HEK293T (cell line): ENCODE measurements around the gene C1QL3.

ENCODE experiments used
- ARNT ChIP-seq: fragments of 450-650 bp; IDR thresholded peaks from 2 replicates; pipeline ENCODE4 v1.6.1; 2017; ENCODE audit warnings: mild to moderate bottlenecking
- CTBP1 ChIP-seq: fragments of 450-650 bp; IDR thresholded peaks from 2 replicates; pipeline ENCODE4 v1.6.1; 2016; ENCODE audit warnings: borderline replicate concordance
- ELF4 ChIP-seq: fragments of 450-650 bp; IDR thresholded peaks from 2 replicates; pipeline ENCODE4 v1.6.1; 2017; ENCODE audit warnings: antibody characterized with exemption
- FOXK2 ChIP-seq: fragments of 450-650 bp; IDR thresholded peaks from 2 replicates; pipeline ENCODE4 v1.6.1; 2016; ENCODE audit warnings: mild to moderate bottlenecking
- FOXM1 ChIP-seq: fragments of 450-650 bp; IDR thresholded peaks from 2 replicates; pipeline ENCODE4 v1.6.1; 2017; ENCODE audit warnings: mild to moderate bottlenecking, borderline replicate concordance
- HDGF ChIP-seq: fragments of 450-650 bp; IDR thresholded peaks from 2 replicates; pipeline ENCODE4 v1.6.1; 2017; ENCODE audit warnings: antibody characterized with exemption, borderline replicate concordance
- SP1 ChIP-seq: fragments of 450-650 bp; IDR thresholded peaks from 2 replicates; pipeline ENCODE4 v1.6.1; 2017
- TARDBP ChIP-seq: fragments of 450-650 bp; IDR thresholded peaks from 2 replicates; pipeline ENCODE4 v1.6.1; 2016

- no peak for TF ChIP-seq ARNT
- TF ChIP-seq SP1, result no peak
- no peak for TF ChIP-seq FOXM1
- TF ChIP-seq TARDBP, result no peak
- TF ChIP-seq CTBP1, result no peak
- no peak for TF ChIP-seq ELF4
- no peak for TF ChIP-seq HDGF
- TF ChIP-seq FOXK2, result no peak
Observed at GRCh38 chr10:16477757-16478156, 43.9 kb downstream of the C1QL3 start.
